H1 (cell line): Measurements from ENCODE around the gene NIPAL4. TPM values are rescaled to one million over a fixed set of nuclear protein-coding genes. Genes with fewer than 3 reads are reported as not detected.
A peak's percentile ranks its signal among the peaks of the same experiment; 100 is the strongest.

ENCODE experiments used
- CTCF ChIA-PET: fragments of 300-600 bp; sonication (Branson Sonifier 250); formaldehyde crosslinking; loops from one replicate; lab custom pipeline; 2021; ENCODE audit not compliant: partially characterized antibody; lab: Charles Lee
- POLR2A ChIA-PET: fragments of 300-600 bp; sonication (Branson Sonifier 250); formaldehyde crosslinking; loops from one replicate; lab custom pipeline; 2021; ENCODE audit warnings: inconsistent platforms; ENCODE audit not compliant: partially characterized antibody; lab: Charles Lee
- DNase-seq, 2 experiments: peaks; one replicate each; pipeline versions ENCODE4 v3.0.0 to v3.0.0-alpha.2; 2010 to 2022; ENCODE audit warnings: low spot score in 2 of 2, low read depth in 1 of 2, mixed read lengths in 1 of 2
- FAIRE-seq: peaks from 2 replicates; lab custom pipeline; 2011; peaks lifted over from hg19 to GRCh38; lab: Jason Lieb, UNC
- H2AFZ ChIP-seq: 2 replicates; pipeline ENCODE4 v1.8.1; 2012; ENCODE audit warnings: low read length, inconsistent platforms
- H2AK5ac ChIP-seq: 2 replicates; pipeline ENCODE4 v1.6.1; 2013; ENCODE audit warnings: low read depth, low read length
- H2BK120ac ChIP-seq: replicated peaks from 2 replicates; pipeline ENCODE3; 2013; ENCODE audit warnings: low read depth, low read length, inconsistent platforms
- H2BK12ac ChIP-seq: 2 replicates; pipeline ENCODE4 v1.6.1; 2013; ENCODE audit warnings: low read depth, low read length
- H2BK15ac ChIP-seq: 2 replicates; pipeline ENCODE4 v1.6.1; 2013; ENCODE audit warnings: low read length
- H2BK20ac ChIP-seq: 2 replicates; pipeline ENCODE4 v1.6.1; 2013; ENCODE audit warnings: low read length
- H2BK5ac ChIP-seq: 2 replicates; pipeline ENCODE4 v1.6.1; 2013; ENCODE audit warnings: low read depth, low read length
- H3K14ac ChIP-seq: 2 replicates; pipeline ENCODE4 v1.6.1; 2013; ENCODE audit warnings: inconsistent platforms; ENCODE audit not compliant: insufficient read length
- H3K18ac ChIP-seq: 2 replicates; pipeline ENCODE4 v1.6.1; 2013; ENCODE audit warnings: low read length; ENCODE audit errors: extremely low read depth
- H3K23ac ChIP-seq: 2 replicates; pipeline ENCODE4 v1.6.1; 2013; ENCODE audit warnings: inconsistent platforms; ENCODE audit not compliant: insufficient read length
- H3K23me2 ChIP-seq: 2 replicates; pipeline ENCODE4 v1.6.1; 2013; ENCODE audit warnings: low read depth, low read length
- H3K27ac ChIP-seq: 2 replicates; pipeline ENCODE4 v1.6.1; 2011; ENCODE audit warnings: low read depth, low read length, inconsistent platforms
- H3K27me3 ChIP-seq, 4 experiments: replicated peaks in 1 of 4; 1 replicate in 1 of 4; 2 replicates in 3 of 4; pipeline versions ENCODE4 v1.6.1 to v1.8.1; 2011 to 2013; ENCODE audit warnings: low read length in 3 of 4, mild to moderate bottlenecking in 3 of 4, inconsistent platforms in 2 of 4, mixed read lengths in 2 of 4, moderate library complexity in 1 of 4; ENCODE audit not compliant: control insufficient read depth in 3 of 4, insufficient read depth in 3 of 4; ENCODE audit errors: extremely low read depth in 1 of 4
- H3K36me3 ChIP-seq, 4 experiments: 2 replicates each; pipeline versions ENCODE4 v1.6.1 to v1.8.1; 2011 to 2013; ENCODE audit warnings: mild to moderate bottlenecking in 4 of 4, low read length in 3 of 4, moderate library complexity in 2 of 4, control low read depth in 1 of 4, inconsistent platforms in 1 of 4; ENCODE audit not compliant: insufficient read depth in 4 of 4, control insufficient read depth in 2 of 4
- H3K4ac ChIP-seq: replicated peaks from 2 replicates; pipeline ENCODE3; 2013; ENCODE audit warnings: low read length, low read depth, mixed read lengths, inconsistent platforms; ENCODE audit not compliant: insufficient read length
- H3K4me1 ChIP-seq, 4 experiments: replicated peaks in 1 of 4; 1 replicate in 1 of 4; 2 replicates in 3 of 4; pipeline versions ENCODE4 v1.6.1 to v1.8.1; 2011 to 2013; ENCODE audit warnings: low read length in 3 of 4, inconsistent platforms in 2 of 4, mixed read lengths in 1 of 4; ENCODE audit not compliant: insufficient read depth in 4 of 4, control insufficient read depth in 3 of 4
- H3K4me2 ChIP-seq, 2 experiments: 2 replicates each; pipeline versions ENCODE4 v1.6.1 to v1.8.1; 2011 to 2013; ENCODE audit warnings: low read depth in 2 of 2, low read length in 2 of 2, control low read depth in 1 of 2, inconsistent platforms in 1 of 2, mild to moderate bottlenecking in 1 of 2; ENCODE audit not compliant: insufficient read depth in 1 of 2
- H3K4me3 ChIP-seq, 4 experiments: fragments of 200-600, 300-600 bp in 1 of 4; sonication (generic), shearing (Covaris generic), sonication (Bioruptor Twin) in 1 of 4; 2 replicates each; pipeline versions ENCODE4 v1.5.1 to v1.8.1; 2011 to 2016; ENCODE audit warnings: low read length in 4 of 4, low read depth in 3 of 4, control low read depth in 2 of 4, inconsistent platforms in 2 of 4, mild to moderate bottlenecking in 2 of 4, mixed read lengths in 1 of 4, moderate library complexity in 1 of 4; ENCODE audit not compliant: insufficient read depth in 2 of 4; ENCODE audit errors: extremely low read depth in 1 of 4
- H3K56ac ChIP-seq: replicated peaks from 2 replicates; pipeline ENCODE3; 2013; ENCODE audit warnings: low read depth, mild to moderate bottlenecking, mixed read lengths, low read length, inconsistent platforms; ENCODE audit not compliant: insufficient read length
- H3K79me1 ChIP-seq: 2 replicates; pipeline ENCODE4 v1.6.1; 2013; ENCODE audit warnings: low read depth, low read length, control low read depth
- H3K79me2 ChIP-seq, 2 experiments: 2 replicates each; pipeline versions ENCODE4 v1.6.1 to v1.8.1; 2012 to 2013; ENCODE audit warnings: low read length in 2 of 2, mild to moderate bottlenecking in 2 of 2, inconsistent platforms in 1 of 2; ENCODE audit not compliant: insufficient read depth in 2 of 2, control insufficient read depth in 1 of 2
- H3K9ac ChIP-seq, 4 experiments: replicated peaks in 1 of 4; 1 replicate in 1 of 4; 2 replicates in 3 of 4; pipeline versions ENCODE4 v1.6.1 to v1.8.1; 2011 to 2013; ENCODE audit warnings: low read depth in 3 of 4, low read length in 3 of 4, control low read depth in 2 of 4, mild to moderate bottlenecking in 2 of 4, moderate library complexity in 2 of 4, inconsistent platforms in 1 of 4; ENCODE audit errors: extremely low read depth in 1 of 4
- H3K9me3 ChIP-seq, 2 experiments: 2 replicates each; pipeline versions ENCODE4 v1.6.1 to v1.8.1; 2012 to 2013; ENCODE audit warnings: mild to moderate bottlenecking in 2 of 2, moderate library complexity in 2 of 2, control low read depth in 1 of 2, inconsistent platforms in 1 of 2, low read depth in 1 of 2, low read length in 1 of 2, mixed read lengths in 1 of 2; ENCODE audit not compliant: insufficient read depth in 2 of 2
- H4K20me1 ChIP-seq, 2 experiments: replicated peaks in 1 of 2; 2 replicates each; pipeline versions ENCODE3 to v1.8.1; 2011 to 2013; ENCODE audit warnings: inconsistent platforms in 2 of 2, low read length in 2 of 2, mild to moderate bottlenecking in 1 of 2; ENCODE audit not compliant: insufficient read depth in 2 of 2, control insufficient read depth in 1 of 2
- H4K5ac ChIP-seq: 2 replicates; pipeline ENCODE4 v1.6.1; 2013; ENCODE audit warnings: low read length, low read depth, mixed read lengths, inconsistent platforms; ENCODE audit not compliant: insufficient read length
- H4K8ac ChIP-seq: 2 replicates; pipeline ENCODE4 v1.8.0; 2013; ENCODE audit warnings: mild to moderate bottlenecking, moderate library complexity, low read length, inconsistent platforms; ENCODE audit not compliant: insufficient read depth; ENCODE audit errors: extremely low read depth
- H4K91ac ChIP-seq: replicated peaks from 2 replicates; pipeline ENCODE3; 2013; ENCODE audit warnings: low read length, mixed read lengths, inconsistent platforms; ENCODE audit not compliant: insufficient read length
- HDAC2 ChIP-seq, 2 experiments: fragments of 300-600 bp in 1 of 2; sonication (generic) in 1 of 2; IDR thresholded peaks; 2 replicates each; pipeline ENCODE4 v1.6.1; 2011 to 2012; ENCODE audit warnings: low read depth in 2 of 2, low read length in 2 of 2, mild to moderate bottlenecking in 2 of 2, moderate library complexity in 2 of 2, borderline replicate concordance in 1 of 2, inconsistent platforms in 1 of 2
- RFX5 ChIP-seq: IDR thresholded peaks from 2 replicates; pipeline ENCODE4 v1.6.1; 2011; ENCODE audit warnings: low read depth, low read length, improper control_type of control experiment, borderline replicate concordance
- TBP ChIP-seq: IDR thresholded peaks from 2 replicates; pipeline ENCODE4 v1.6.1; 2011; ENCODE audit warnings: low read depth, low read length, improper control_type of control experiment
- WGBS, 2 experiments: shearing (Covaris generic) in 1 of 2; methylation state at CpG; one replicate each; pipeline versions ENCODE4 v1.1.6 to v1.1.7; 2013 to 2015; ENCODE audit warnings: low lambda C conversion rate in 2 of 2, mixed read lengths in 2 of 2, inconsistent platforms in 1 of 2, low coverage in 1 of 2, missing lambda C conversion rate in 1 of 2; ENCODE audit not compliant: insufficient replicate concordance in 2 of 2, insufficient coverage in 1 of 2, insufficient read length in 1 of 2; ENCODE audit errors: extremely low coverage in 1 of 2, missing lambda C conversion rate in 1 of 2; 5-methylcytosine and 5-hydroxymethylcytosine counted together
- polyA plus RNA-seq, 7 experiments: library from polyadenylated mRNA; depleted of rRNA in 3 of 7; stranded (reverse) in 5 of 7; unstranded in 2 of 7; fragments of >200 nt in 5 of 7; fragments of 200-250 nt in 2 of 7; gene quantifications; 1 replicate in 5 of 7; 2 replicates in 1 of 7; 4 replicates in 1 of 7; pipeline versions ENCODE4 v1.2.1 to v1.2.3, GENCODE V29; 2011 to 2013; ENCODE audit warnings: missing spikeins in 2 of 7, mixed read lengths in 2 of 7
- total RNA-seq: library from RNA; stranded (reverse); fragmentation: NEBNext Ultra II Directional; extraction: Animal tissue kit (Norgen Biotek cat#: 25700); gene quantifications from 2 replicates; pipeline ENCODE4 v1.2.1, GENCODE V29; 2021
- TF ChIP-seq, protein P1 (sequence below): IDR thresholded peaks from 2 replicates; pipeline ENCODE4 v1.6.1; 2012; ENCODE audit warnings: inconsistent platforms

The NIPAL4 gene
- total and polyA plus RNA-seq, 2 of the 8 experiments (the other 6 are each of a cell fraction or from before 2014, with no cell fraction given) = 0.09 to 0.20 TPM

DNA sequence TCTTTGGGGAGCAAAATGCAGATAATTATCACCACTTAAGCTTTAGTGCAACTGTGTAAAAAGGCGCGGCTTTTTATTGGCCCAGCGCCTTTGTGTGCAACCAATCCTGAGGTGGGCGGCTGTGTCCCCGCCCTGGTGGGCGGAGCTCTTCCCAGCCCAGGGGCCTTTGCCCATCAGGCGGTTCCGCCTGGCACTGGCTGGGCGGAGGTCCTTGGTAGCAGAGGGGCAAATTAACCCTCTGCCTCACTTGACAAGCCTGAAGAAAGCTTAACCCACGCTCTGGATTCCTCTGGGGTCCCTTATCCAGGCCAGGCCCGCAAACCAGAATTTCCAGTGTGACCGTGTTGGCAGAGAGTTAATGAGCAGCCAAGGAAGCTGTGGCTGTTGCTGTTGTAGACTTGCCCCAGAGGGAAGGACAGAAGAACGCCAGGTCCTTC lies 12.8 kb upstream of the NIPAL4 start:
- no peak overlapping the region for H3K4me2 ChIP-seq
- no peak overlapping the region for H2BK12ac ChIP-seq
- H3K9ac ChIP-seq = no peak overlapping the region
- H3K23ac ChIP-seq = no peak overlapping the region
- no peak overlapping the region for H2BK120ac ChIP-seq
- H3K79me2 ChIP-seq = no peaks in the 10 kb centered on the region
- H3K18ac ChIP-seq = no peak overlapping the region
- H3K79me1 ChIP-seq = no peaks in the 10 kb centered on the region
- H2AFZ ChIP-seq = peak overlapping the region; percentile 87; the same call in 1 of the 2 replicates
- H4K5ac ChIP-seq = no peak overlapping the region
- 86% methylated on average over 13 of the region's 13 CpGs; no CpG with 5 or more reads in 1 of the 2 experiments for WGBS, 2 experiments
- no peak overlapping the region for H3K4ac ChIP-seq
- no peaks in the 10 kb centered on the region for H4K20me1 ChIP-seq
- no peak overlapping the region for H4K91ac ChIP-seq
- no peak overlapping the region for H3K4me3 ChIP-seq
- H3K27ac ChIP-seq = no peak overlapping the region
- no peak overlapping the region for H2BK15ac ChIP-seq
- no peaks in the 10 kb centered on the region for H3K36me3 ChIP-seq
- no peaks in the 10 kb centered on the region; the same call in 1 of the 2 replicates for H3K23me2 ChIP-seq
- no peaks in the 10 kb centered on the region for H3K4me1 ChIP-seq
- ChIA-PET POLR2A (interaction anchor here (1.5 kb wide), 1 partner anchor 13 kb away, joined by 4 read pairs; the partner anchor contains the start of gene NIPAL4), CTCF (interaction anchor here (0.6 to 10.3 kb wide), 10 partner anchors 8 to 301 kb away, joined by 3 to 66 read pairs (median 3); partner anchors contain the start of gene LSM11)
- no peak for FAIRE-seq
- H3K56ac ChIP-seq = no peak overlapping the region
- no peak overlapping the region for H4K8ac ChIP-seq
- H2BK20ac ChIP-seq = no peak overlapping the region
- H2BK5ac ChIP-seq = no peak overlapping the region
- DNase-seq = peak in 1 of 2 experiments; percentile 36
- no peaks in the 10 kb centered on the region for H3K27me3 ChIP-seq
- no peak overlapping the region for H3K14ac ChIP-seq
- no peak overlapping the region for H2AK5ac ChIP-seq
- no peaks in the 10 kb centered on the region for H3K9me3 ChIP-seq
- TF ChIP-seq, protein P1, sequence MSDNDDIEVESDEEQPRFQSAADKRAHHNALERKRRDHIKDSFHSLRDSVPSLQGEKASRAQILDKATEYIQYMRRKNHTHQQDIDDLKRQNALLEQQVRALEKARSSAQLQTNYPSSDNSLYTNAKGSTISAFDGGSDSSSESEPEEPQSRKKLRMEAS = no peak
- TF ChIP-seq TBP = no peak
- no peak for TF ChIP-seq RFX5
- TF ChIP-seq HDAC2 (IDR thresholded peaks at IDR 0.05; ENCODE audit: borderline replicate concordance in 1 of 2, low read depth in 2 of 2, low read length in 2 of 2) = no peak
